H1 (cell line): Measurements from ENCODE around the gene CELF2. TPM values are rescaled to one million over a fixed set of nuclear protein-coding genes. Genes with fewer than 3 reads are reported as not detected.

Experiments
- CTCF ChIA-PET: fragments of 300-600 bp; sonication (Branson Sonifier 250); formaldehyde crosslinking; loops from one replicate; lab custom pipeline; 2021; ENCODE audit not compliant: partially characterized antibody; lab: Charles Lee
- POLR2A ChIA-PET: fragments of 300-600 bp; sonication (Branson Sonifier 250); formaldehyde crosslinking; loops from one replicate; lab custom pipeline; 2021; ENCODE audit warnings: inconsistent platforms; ENCODE audit not compliant: partially characterized antibody; lab: Charles Lee
- DNase-seq, 2 experiments: peaks; one replicate each; pipeline versions ENCODE4 v3.0.0 to v3.0.0-alpha.2; 2010 to 2022; ENCODE audit warnings: low spot score in 2 of 2, low read depth in 1 of 2, mixed read lengths in 1 of 2
- FAIRE-seq: peaks from 2 replicates; lab custom pipeline; 2011; peaks lifted over from hg19 to GRCh38; lab: Jason Lieb, UNC
- H2AFZ ChIP-seq: 2 replicates; pipeline ENCODE4 v1.8.1; 2012; ENCODE audit warnings: low read length, inconsistent platforms
- H2AK5ac ChIP-seq: 2 replicates; pipeline ENCODE4 v1.6.1; 2013; ENCODE audit warnings: low read depth, low read length
- H2BK120ac ChIP-seq: replicated peaks from 2 replicates; pipeline ENCODE3; 2013; ENCODE audit warnings: low read depth, low read length, inconsistent platforms
- H2BK12ac ChIP-seq: 2 replicates; pipeline ENCODE4 v1.6.1; 2013; ENCODE audit warnings: low read depth, low read length
- H2BK15ac ChIP-seq: 2 replicates; pipeline ENCODE4 v1.6.1; 2013; ENCODE audit warnings: low read length
- H2BK20ac ChIP-seq: 2 replicates; pipeline ENCODE4 v1.6.1; 2013; ENCODE audit warnings: low read length
- H2BK5ac ChIP-seq: 2 replicates; pipeline ENCODE4 v1.6.1; 2013; ENCODE audit warnings: low read depth, low read length
- H3K14ac ChIP-seq: 2 replicates; pipeline ENCODE4 v1.6.1; 2013; ENCODE audit warnings: inconsistent platforms; ENCODE audit not compliant: insufficient read length
- H3K18ac ChIP-seq: 2 replicates; pipeline ENCODE4 v1.6.1; 2013; ENCODE audit warnings: low read length; ENCODE audit errors: extremely low read depth
- H3K23ac ChIP-seq: 2 replicates; pipeline ENCODE4 v1.6.1; 2013; ENCODE audit warnings: inconsistent platforms; ENCODE audit not compliant: insufficient read length
- H3K23me2 ChIP-seq: 2 replicates; pipeline ENCODE4 v1.6.1; 2013; ENCODE audit warnings: low read depth, low read length
- H3K27ac ChIP-seq: 2 replicates; pipeline ENCODE4 v1.6.1; 2011; ENCODE audit warnings: low read depth, low read length, inconsistent platforms
- H3K27me3 ChIP-seq, 4 experiments: replicated peaks in 1 of 4; 1 replicate in 1 of 4; 2 replicates in 3 of 4; pipeline versions ENCODE4 v1.6.1 to v1.8.1; 2011 to 2013; ENCODE audit warnings: low read length in 3 of 4, mild to moderate bottlenecking in 3 of 4, inconsistent platforms in 2 of 4, mixed read lengths in 2 of 4, moderate library complexity in 1 of 4; ENCODE audit not compliant: control insufficient read depth in 3 of 4, insufficient read depth in 3 of 4; ENCODE audit errors: extremely low read depth in 1 of 4
- H3K36me3 ChIP-seq, 4 experiments: 2 replicates each; pipeline versions ENCODE4 v1.6.1 to v1.8.1; 2011 to 2013; ENCODE audit warnings: mild to moderate bottlenecking in 4 of 4, low read length in 3 of 4, moderate library complexity in 2 of 4, control low read depth in 1 of 4, inconsistent platforms in 1 of 4; ENCODE audit not compliant: insufficient read depth in 4 of 4, control insufficient read depth in 2 of 4
- H3K4ac ChIP-seq: replicated peaks from 2 replicates; pipeline ENCODE3; 2013; ENCODE audit warnings: low read length, low read depth, mixed read lengths, inconsistent platforms; ENCODE audit not compliant: insufficient read length
- H3K4me1 ChIP-seq, 4 experiments: replicated peaks in 1 of 4; 1 replicate in 1 of 4; 2 replicates in 3 of 4; pipeline versions ENCODE4 v1.6.1 to v1.8.1; 2011 to 2013; ENCODE audit warnings: low read length in 3 of 4, inconsistent platforms in 2 of 4, mixed read lengths in 1 of 4; ENCODE audit not compliant: insufficient read depth in 4 of 4, control insufficient read depth in 3 of 4
- H3K4me2 ChIP-seq, 2 experiments: 2 replicates each; pipeline versions ENCODE4 v1.6.1 to v1.8.1; 2011 to 2013; ENCODE audit warnings: low read depth in 2 of 2, low read length in 2 of 2, control low read depth in 1 of 2, inconsistent platforms in 1 of 2, mild to moderate bottlenecking in 1 of 2; ENCODE audit not compliant: insufficient read depth in 1 of 2
- H3K4me3 ChIP-seq, 4 experiments: fragments of 200-600, 300-600 bp in 1 of 4; sonication (generic), shearing (Covaris generic), sonication (Bioruptor Twin) in 1 of 4; 2 replicates each; pipeline versions ENCODE4 v1.5.1 to v1.8.1; 2011 to 2016; ENCODE audit warnings: low read length in 4 of 4, low read depth in 3 of 4, control low read depth in 2 of 4, inconsistent platforms in 2 of 4, mild to moderate bottlenecking in 2 of 4, mixed read lengths in 1 of 4, moderate library complexity in 1 of 4; ENCODE audit not compliant: insufficient read depth in 2 of 4; ENCODE audit errors: extremely low read depth in 1 of 4
- H3K56ac ChIP-seq: replicated peaks from 2 replicates; pipeline ENCODE3; 2013; ENCODE audit warnings: low read depth, mild to moderate bottlenecking, mixed read lengths, low read length, inconsistent platforms; ENCODE audit not compliant: insufficient read length
- H3K79me1 ChIP-seq: 2 replicates; pipeline ENCODE4 v1.6.1; 2013; ENCODE audit warnings: low read depth, low read length, control low read depth
- H3K79me2 ChIP-seq, 2 experiments: 2 replicates each; pipeline versions ENCODE4 v1.6.1 to v1.8.1; 2012 to 2013; ENCODE audit warnings: low read length in 2 of 2, mild to moderate bottlenecking in 2 of 2, inconsistent platforms in 1 of 2; ENCODE audit not compliant: insufficient read depth in 2 of 2, control insufficient read depth in 1 of 2
- H3K9ac ChIP-seq, 4 experiments: replicated peaks in 1 of 4; 1 replicate in 1 of 4; 2 replicates in 3 of 4; pipeline versions ENCODE4 v1.6.1 to v1.8.1; 2011 to 2013; ENCODE audit warnings: low read depth in 3 of 4, low read length in 3 of 4, control low read depth in 2 of 4, mild to moderate bottlenecking in 2 of 4, moderate library complexity in 2 of 4, inconsistent platforms in 1 of 4; ENCODE audit errors: extremely low read depth in 1 of 4
- H3K9me3 ChIP-seq, 2 experiments: 2 replicates each; pipeline versions ENCODE4 v1.6.1 to v1.8.1; 2012 to 2013; ENCODE audit warnings: mild to moderate bottlenecking in 2 of 2, moderate library complexity in 2 of 2, control low read depth in 1 of 2, inconsistent platforms in 1 of 2, low read depth in 1 of 2, low read length in 1 of 2, mixed read lengths in 1 of 2; ENCODE audit not compliant: insufficient read depth in 2 of 2
- H4K20me1 ChIP-seq, 2 experiments: replicated peaks in 1 of 2; 2 replicates each; pipeline versions ENCODE3 to v1.8.1; 2011 to 2013; ENCODE audit warnings: inconsistent platforms in 2 of 2, low read length in 2 of 2, mild to moderate bottlenecking in 1 of 2; ENCODE audit not compliant: insufficient read depth in 2 of 2, control insufficient read depth in 1 of 2
- H4K5ac ChIP-seq: 2 replicates; pipeline ENCODE4 v1.6.1; 2013; ENCODE audit warnings: low read length, low read depth, mixed read lengths, inconsistent platforms; ENCODE audit not compliant: insufficient read length
- H4K8ac ChIP-seq: 2 replicates; pipeline ENCODE4 v1.8.0; 2013; ENCODE audit warnings: mild to moderate bottlenecking, moderate library complexity, low read length, inconsistent platforms; ENCODE audit not compliant: insufficient read depth; ENCODE audit errors: extremely low read depth
- H4K91ac ChIP-seq: replicated peaks from 2 replicates; pipeline ENCODE3; 2013; ENCODE audit warnings: low read length, mixed read lengths, inconsistent platforms; ENCODE audit not compliant: insufficient read length
- CREB1 ChIP-seq: IDR thresholded peaks from 2 replicates; pipeline ENCODE4 v1.6.1; 2012; ENCODE audit warnings: inconsistent platforms
- GABPA ChIP-seq: IDR thresholded peaks from 2 replicates; pipeline ENCODE4 v1.6.1; 2011; ENCODE audit warnings: mild to moderate bottlenecking, low read length, moderate library complexity, borderline replicate concordance; ENCODE audit not compliant: insufficient read depth
- HDAC6 ChIP-seq: IDR thresholded peaks from one replicate; pipeline ENCODE4 v1.7.1; 2012; ENCODE audit warnings: low read depth, mild to moderate bottlenecking, inconsistent platforms, low read length, moderate library complexity
- POU5F1 ChIP-seq: IDR thresholded peaks from 2 replicates; pipeline ENCODE4 v1.6.1; 2011; ENCODE audit warnings: low read depth, mild to moderate bottlenecking, low read length, moderate library complexity
- RNF2 ChIP-seq: fragments of 200-900, 300-1000 bp; sonication (generic); IDR thresholded peaks from 2 replicates; pipeline ENCODE4 v1.7.1; 2016; ENCODE audit warnings: borderline replicate concordance, low read depth, mild to moderate bottlenecking, antibody characterized with exemption, low read length; ENCODE audit not compliant: poor library complexity, severe bottlenecking; ENCODE audit errors: missing control alignments
- SP2 ChIP-seq: IDR thresholded peaks from 2 replicates; pipeline ENCODE4 v1.6.1; 2012; ENCODE audit warnings: mild to moderate bottlenecking, low read length, inconsistent platforms
- WGBS, 2 experiments: shearing (Covaris generic) in 1 of 2; methylation state at CpG; one replicate each; pipeline versions ENCODE4 v1.1.6 to v1.1.7; 2013 to 2015; ENCODE audit warnings: low lambda C conversion rate in 2 of 2, mixed read lengths in 2 of 2, inconsistent platforms in 1 of 2, low coverage in 1 of 2, missing lambda C conversion rate in 1 of 2; ENCODE audit not compliant: insufficient replicate concordance in 2 of 2, insufficient coverage in 1 of 2, insufficient read length in 1 of 2; ENCODE audit errors: extremely low coverage in 1 of 2, missing lambda C conversion rate in 1 of 2; 5-methylcytosine and 5-hydroxymethylcytosine counted together
- polyA plus RNA-seq, 7 experiments: library from polyadenylated mRNA; depleted of rRNA in 3 of 7; stranded (reverse) in 5 of 7; unstranded in 2 of 7; fragments of >200 nt in 5 of 7; fragments of 200-250 nt in 2 of 7; gene quantifications; 1 replicate in 5 of 7; 2 replicates in 1 of 7; 4 replicates in 1 of 7; pipeline versions ENCODE4 v1.2.1 to v1.2.3, GENCODE V29; 2011 to 2013; ENCODE audit warnings: missing spikeins in 2 of 7, mixed read lengths in 2 of 7
- total RNA-seq: library from RNA; stranded (reverse); fragmentation: NEBNext Ultra II Directional; extraction: Animal tissue kit (Norgen Biotek cat#: 25700); gene quantifications from 2 replicates; pipeline ENCODE4 v1.2.1, GENCODE V29; 2021

Gene CELF2
- total and polyA plus RNA-seq, 2 of the 8 experiments (the other 6 are each of a cell fraction or from before 2014, with no cell fraction given) = 18.3 to 22.7 TPM

- H2BK20ac ChIP-seq = no peak overlapping the region
- no peak overlapping the region for H3K56ac ChIP-seq
- H2AK5ac ChIP-seq = no peak overlapping the region; the same call in 1 of the 2 replicates
- no peak overlapping the region for H3K23ac ChIP-seq
- no peak overlapping the region for H3K4ac ChIP-seq
- ChIA-PET POLR2A (interaction anchor here (2.0 kb wide), 1 partner anchor 90 kb away, joined by 4 read pairs; the partner anchor contains the start of gene CELF2), CTCF (interaction anchor here (0.6 to 2.0 kb wide), 9 partner anchors 11 to 329 kb away, joined by 3 to 12 read pairs (median 3); no protein-coding TSS in a partner anchor)
- H3K4me3 ChIP-seq = no peak overlapping the region
- H3K23me2 ChIP-seq = no peaks in the 10 kb centered on the region
- no peak overlapping the region for H3K4me2 ChIP-seq
- no peak overlapping the region for H4K8ac ChIP-seq
- H3K4me1 ChIP-seq = peaks cover 0 to 4% (median 2%) of the 10 kb centered on the region in 4 experiments; a peak in 2 of 7 replicates
- no peaks in the 10 kb centered on the region for H3K36me3 ChIP-seq
- no peaks in the 10 kb centered on the region for H3K79me2 ChIP-seq
- no peak overlapping the region for H2BK12ac ChIP-seq
- no peak overlapping the region for H3K14ac ChIP-seq
- no peaks in the 10 kb centered on the region for H4K20me1 ChIP-seq
- H3K27me3 ChIP-seq = no peaks in the 10 kb centered on the region
- H3K9me3 ChIP-seq = no peaks in the 10 kb centered on the region
- FAIRE-seq (no peak), DNase-seq (no peak)
- H3K79me1 ChIP-seq = no peaks in the 10 kb centered on the region; the same call in none of the 2 replicates
- H3K27ac ChIP-seq = no peak overlapping the region
- no peak overlapping the region for H4K5ac ChIP-seq
- no peak overlapping the region for H2BK5ac ChIP-seq
- H3K9ac ChIP-seq = no peak overlapping the region; a peak in 1 of 7 replicates
- H4K91ac ChIP-seq = no peak overlapping the region
- TF ChIP-seq HDAC6 = no peak
- TF ChIP-seq GABPA = no peak
- no peak for TF ChIP-seq SP2
- no peak for TF ChIP-seq POU5F1
- no peak for TF ChIP-seq RNF2
- TF ChIP-seq CREB1 = no peak
- no peak overlapping the region for H2BK120ac ChIP-seq
- 90% methylated on average over 7 of the region's 7 CpGs; no CpG with 5 or more reads in 1 of the 2 experiments for WGBS, 2 experiments
- H2BK15ac ChIP-seq = no peak overlapping the region
- H2AFZ ChIP-seq = no peak overlapping the region
- H3K18ac ChIP-seq = no peak overlapping the region
Measured at GRCh38 chr10:11106621-11107374, 89.1 kb downstream of the CELF2 start.
